CD8-positive, alpha-beta memory T cell (primary cell): Measurements from ENCODE around the gene ACTL10. TPM values are rescaled to one million over a fixed set of nuclear protein-coding genes. Genes with fewer than 3 reads are reported as not detected.
A peak's percentile ranks its signal among the peaks of the same experiment; 100 is the strongest.
"Not testable (repeated sequence)": the region's sequence is repeated elsewhere in the genome, so short reads cannot be mapped to it uniquely, and the experiment has no call there.

Experiments used
- CTCF ChIA-PET: fragments of 350-600 bp; sonication (Branson Sonifier 250); formaldehyde crosslinking; loops from one replicate; lab custom pipeline; 2021; ENCODE audit warnings: antibody characterized with exemption; lab: Charles Lee
- POLR2A ChIA-PET: fragments of 350-600 bp; sonication (Branson Sonifier 250); formaldehyde crosslinking; loops from one replicate; lab custom pipeline; 2021; ENCODE audit warnings: antibody characterized with exemption; lab: Charles Lee
- DNase-seq, 5 donors: peaks; one replicate each; pipeline versions ENCODE4 v3.0.0 to v3.0.0-alpha.2; 2020 to 2022; ENCODE audit warnings: mixed read lengths in 1 of 5
- H3K27ac ChIP-seq: one replicate; pipeline ENCODE4 v1.7.0; 2013; ENCODE audit warnings: low read depth, mild to moderate bottlenecking, low read length, moderate library complexity
- H3K27me3 ChIP-seq: 2 replicates; pipeline ENCODE4 v1.7.0; 2013; ENCODE audit warnings: low read length, mild to moderate bottlenecking; ENCODE audit not compliant: insufficient read depth, poor library complexity, severe bottlenecking
- H3K36me3 ChIP-seq: 2 replicates; pipeline ENCODE4 v1.7.0; 2013; ENCODE audit warnings: mild to moderate bottlenecking, low read length, moderate library complexity; ENCODE audit not compliant: insufficient read depth
- H3K4me1 ChIP-seq: 2 replicates; pipeline ENCODE4 v1.7.0; 2013; ENCODE audit warnings: mild to moderate bottlenecking, low read length, moderate library complexity; ENCODE audit not compliant: insufficient read depth
- H3K4me3 ChIP-seq: 2 replicates; pipeline ENCODE4 v1.7.0; 2013; ENCODE audit warnings: mild to moderate bottlenecking, low read length
- H3K9me3 ChIP-seq: 2 replicates; pipeline ENCODE4 v1.7.0; 2013; ENCODE audit warnings: mild to moderate bottlenecking, low read length
- H3K27ac Mint-ChIP-seq, 8 donors: one replicate each; pipeline ENCODE4 v1.8.0; 2020 to 2021; ENCODE audit warnings: mixed read lengths in 8 of 8, mild to moderate bottlenecking in 6 of 8, inconsistent platforms in 3 of 8, moderate library complexity in 3 of 8
- H3K27me3 Mint-ChIP-seq, 2 donors: one replicate each; pipeline ENCODE4 v1.8.0; 2020 to 2021; ENCODE audit warnings: mixed read lengths in 2 of 2, mild to moderate bottlenecking in 1 of 2, moderate library complexity in 1 of 2
- H3K36me3 Mint-ChIP-seq, 3 donors: one replicate each; pipeline ENCODE4 v1.8.0; 2020 to 2021; ENCODE audit warnings: mixed read lengths in 3 of 3, inconsistent platforms in 1 of 3, mild to moderate bottlenecking in 1 of 3
- H3K4me1 Mint-ChIP-seq, 3 donors: one replicate each; pipeline ENCODE4 v1.8.0; 2020 to 2021; ENCODE audit warnings: mixed read lengths in 3 of 3, inconsistent platforms in 1 of 3, mild to moderate bottlenecking in 1 of 3
- H3K4me3 Mint-ChIP-seq, 7 donors: one replicate each; pipeline ENCODE4 v1.8.0; 2020 to 2021; ENCODE audit warnings: mixed read lengths in 7 of 7, mild to moderate bottlenecking in 6 of 7, moderate library complexity in 4 of 7, inconsistent platforms in 2 of 7
- H3K9me3 Mint-ChIP-seq, 5 donors: one replicate each; pipeline ENCODE4 v1.8.0; 2020 to 2022; ENCODE audit warnings: mixed read lengths in 5 of 5, mild to moderate bottlenecking in 3 of 5, moderate library complexity in 2 of 5, inconsistent platforms in 1 of 5
- polyA plus RNA-seq: library from polyadenylated mRNA; unstranded; fragments of 300-500 nt; fragmentation: Illumina TruSeq; gene quantifications from one replicate; pipeline ENCODE4 v1.2.3, GENCODE V29; 2021
- total RNA-seq, 2 experiments: library from RNA; stranded (reverse); gene quantifications; one replicate each; pipeline ENCODE4 v1.2.3, GENCODE V29; 2021

The ACTL10 gene
- total and polyA plus RNA-seq, 3 experiments from 2014 or later: 3.8 to 6.6 (median 4.6) TPM

GRCh38 chr20:33645396-33645795 is 21.3 kb upstream of the ACTL10 start:
- H3K4me3 Mint-ChIP-seq: no peak overlapping the region
- Histone ChIP-seq H3K36me3 (peaks cover 8% of the 10 kb centered on the region), H3K9me3 (no peaks in the 10 kb centered on the region), H3K27ac (no peak overlapping the region), H3K27me3 (no peaks in the 10 kb centered on the region), H3K4me3 (no peak overlapping the region), H3K4me1 (peaks cover 9% of the 10 kb centered on the region)
- H3K4me1 Mint-ChIP-seq: peaks cover 15 to 30% (median 17%) of the 10 kb centered on the region in 3 donors
- H3K27ac Mint-ChIP-seq: peak overlapping the region in 5 of 8 donors; percentile 12 to 75 (median 57)
- CTCF ChIA-PET: interaction anchor here (1.0 to 1.3 kb wide), 2 partner anchors 8 to 22 kb away, joined by 3 read pairs; no protein-coding TSS in a partner anchor
- H3K9me3 Mint-ChIP-seq: no peaks in the 10 kb centered on the region
- no peak for DNase-seq
- peaks cover 0 to 57% (median 12%) of the 10 kb centered on the region in 3 donors for H3K36me3 Mint-ChIP-seq
- POLR2A ChIA-PET: no interaction called here
- H3K27me3 Mint-ChIP-seq: no peaks in the 10 kb centered on the region

- H3K36me3 ChIP-seq: peaks cover 3% of the 10 kb centered on the region
- no peaks in the 10 kb centered on the region for H3K27me3 Mint-ChIP-seq
- no peak overlapping the region for H3K27ac ChIP-seq
- H3K27ac Mint-ChIP-seq: peak overlapping the region in 1 of 8 donors; percentile 75
- H3K27me3 ChIP-seq: no peaks in the 10 kb centered on the region
- no peaks in the 10 kb centered on the region for H3K9me3 Mint-ChIP-seq
- DNase-seq: no peak
- peaks cover 0 to 50% (median 9%) of the 10 kb centered on the region in 3 donors for H3K36me3 Mint-ChIP-seq
- H3K4me1 Mint-ChIP-seq: peaks cover 15 to 30% (median 17%) of the 10 kb centered on the region in 3 donors
- no peak overlapping the region for H3K4me3 Mint-ChIP-seq
- no peaks in the 10 kb centered on the region for H3K9me3 ChIP-seq
- POLR2A ChIA-PET: no interaction called here
- H3K4me3 ChIP-seq: no peak overlapping the region
- peaks cover 9% of the 10 kb centered on the region for H3K4me1 ChIP-seq
- CTCF ChIA-PET: interaction anchor here (13.0 kb wide), 1 partner anchor 19 kb away, joined by 87 read pairs; the partner anchor contains the start of genes ACTL10 and C20orf144
Measured at GRCh38 chr20:33646191-33646590, 20.6 kb upstream of the ACTL10 start.

GRCh38 chr20:33646959-33647602 is 19.7 kb upstream of the ACTL10 start:
- not testable (repeated sequence) for H3K4me1 ChIP-seq, H3K27me3 ChIP-seq, H3K27me3 Mint-ChIP-seq, DNase-seq, H3K9me3 Mint-ChIP-seq, H3K27ac ChIP-seq, H3K36me3 ChIP-seq, H3K4me3 ChIP-seq, H3K9me3 ChIP-seq
- ChIA-PET POLR2A (interaction anchor here (1.4 kb wide), 1 partner anchor 20 kb away, joined by 4 read pairs; the partner anchor contains the start of gene ACTL10), CTCF (interaction anchor here (13.0 kb wide), 1 partner anchor 18 kb away, joined by 87 read pairs; the partner anchor contains the start of genes ACTL10 and C20orf144)
- H3K36me3 Mint-ChIP-seq: peaks cover 0 to 44% (median 9%) of the 10 kb centered on the region in 3 donors
- peak overlapping the region in 7 of 8 donors; percentile 50 to 96 (median 64) for H3K27ac Mint-ChIP-seq
- peak overlapping the region in 3 of 7 donors; percentile 12 to 84 (median 29) for H3K4me3 Mint-ChIP-seq
- H3K4me1 Mint-ChIP-seq: peaks cover 15 to 30% (median 17%) of the 10 kb centered on the region in 3 donors

- ChIA-PET CTCF (interaction anchor here (13.0 kb wide), 1 partner anchor 18 kb away, joined by 87 read pairs; the partner anchor contains the start of genes ACTL10 and C20orf144), POLR2A (interaction anchor here (1.4 kb wide), 1 partner anchor 19 kb away, joined by 4 read pairs; the partner anchor contains the start of gene ACTL10)
- Histone ChIP-seq H3K4me3 (no peak overlapping the region), H3K4me1 (peaks cover 9% of the 10 kb centered on the region), H3K27ac (no peak overlapping the region), H3K36me3 (peaks cover 2% of the 10 kb centered on the region), H3K9me3 (no peaks in the 10 kb centered on the region), H3K27me3 (no peaks in the 10 kb centered on the region)
- Mint-ChIP-seq H3K9me3 (no peaks in the 10 kb centered on the region), H3K4me1 (peaks cover 17 to 33% (median 17%) of the 10 kb centered on the region in 3 donors), H3K36me3 (peaks cover 0 to 39% (median 9%) of the 10 kb centered on the region in 3 donors), H3K27me3 (no peaks in the 10 kb centered on the region), H3K4me3 (peak overlapping the region in 6 of 7 donors; percentile 32 to 84 (median 66)), H3K27ac (peak overlapping the region; percentile 62 to 97 (median 84))
- no peak for DNase-seq
Measured at GRCh38 chr20:33647603-33648395, 18.9 kb upstream of the ACTL10 start.

- H3K36me3 Mint-ChIP-seq: peaks cover 0 to 32% (median 9%) of the 10 kb centered on the region in 3 donors
- peaks cover 19 to 40% (median 22%) of the 10 kb centered on the region in 3 donors for H3K4me1 Mint-ChIP-seq
- no peak for DNase-seq
- peak overlapping the region in 4 of 8 donors; percentile 47 to 96 (median 67) for H3K27ac Mint-ChIP-seq
- no peaks in the 10 kb centered on the region for H3K27me3 Mint-ChIP-seq
- CTCF ChIA-PET: interaction anchor here (13.0 kb wide), 1 partner anchor 17 kb away, joined by 87 read pairs; the partner anchor contains the start of genes ACTL10 and C20orf144
- Histone ChIP-seq H3K27ac (no peak overlapping the region), H3K36me3 (no peaks in the 10 kb centered on the region), H3K4me3 (no peak overlapping the region), H3K4me1 (peaks cover 9% of the 10 kb centered on the region), H3K9me3 (no peaks in the 10 kb centered on the region), H3K27me3 (no peaks in the 10 kb centered on the region)
- H3K4me3 Mint-ChIP-seq: peak overlapping the region in 1 of 7 donors; percentile 23
- POLR2A ChIA-PET: no interaction called here
- H3K9me3 Mint-ChIP-seq: no peaks in the 10 kb centered on the region
Measured at GRCh38 chr20:33648396-33649004, 18.2 kb upstream of the ACTL10 start.

- H3K36me3 Mint-ChIP-seq: peaks cover 0 to 26% (median 9%) of the 10 kb centered on the region in 3 donors
- Histone ChIP-seq H3K4me3 (no peak overlapping the region), H3K4me1 (peaks cover 9% of the 10 kb centered on the region), H3K27ac (no peak overlapping the region), H3K27me3 (no peaks in the 10 kb centered on the region), H3K9me3 (no peaks in the 10 kb centered on the region), H3K36me3 (no peaks in the 10 kb centered on the region)
- POLR2A ChIA-PET: no interaction called here
- no peaks in the 10 kb centered on the region for H3K27me3 Mint-ChIP-seq
- H3K4me1 Mint-ChIP-seq: peaks cover 19 to 41% (median 22%) of the 10 kb centered on the region in 3 donors
- DNase-seq: no peak
- peak overlapping the region in 6 of 8 donors; percentile 6 to 84 (median 41) for H3K27ac Mint-ChIP-seq
- CTCF ChIA-PET: interaction anchor here (0.7 to 13.0 kb wide), 2 partner anchors 16 to 192 kb away, joined by 3 to 87 read pairs; partner anchors contain the start of genes ACTL10 and C20orf144
- H3K4me3 Mint-ChIP-seq: peak overlapping the region in 1 of 7 donors; percentile 66
- no peaks in the 10 kb centered on the region for H3K9me3 Mint-ChIP-seq
Measured at GRCh38 chr20:33649201-33649681, 17.5 kb upstream of the ACTL10 start.

GRCh38 chr20:33650111-33650752 is 16.5 kb upstream of the ACTL10 start:
- peaks cover 0 to 1% of the 10 kb centered on the region in 2 donors for H3K27me3 Mint-ChIP-seq
- H3K36me3 Mint-ChIP-seq: peaks cover 0 to 16% (median 7%) of the 10 kb centered on the region in 3 donors
- Histone ChIP-seq H3K27ac (no peak overlapping the region), H3K4me1 (peaks cover 9% of the 10 kb centered on the region), H3K36me3 (no peaks in the 10 kb centered on the region), H3K9me3 (no peaks in the 10 kb centered on the region), H3K27me3 (no peaks in the 10 kb centered on the region), H3K4me3 (no peak overlapping the region)
- no peak overlapping the region for H3K4me3 Mint-ChIP-seq
- peaks cover 19 to 41% (median 22%) of the 10 kb centered on the region in 3 donors for H3K4me1 Mint-ChIP-seq
- ChIA-PET POLR2A (no interaction called here), CTCF (interaction anchor here (13.0 kb wide), 1 partner anchor 15 kb away, joined by 87 read pairs; the partner anchor contains the start of genes ACTL10 and C20orf144)
- H3K27ac Mint-ChIP-seq: peak overlapping the region in 1 of 8 donors; percentile 24
- H3K9me3 Mint-ChIP-seq: no peaks in the 10 kb centered on the region
- no peak for DNase-seq
